T follicular helper cell (primary cell): ENCODE data around the gene LHFPL6.

Source experiments
- DNase-seq: peaks from one replicate; pipeline ENCODE4 v3.0.0-alpha.2; 2020; ENCODE audit warnings: low read depth

LHFPL6 gene

DNA sequence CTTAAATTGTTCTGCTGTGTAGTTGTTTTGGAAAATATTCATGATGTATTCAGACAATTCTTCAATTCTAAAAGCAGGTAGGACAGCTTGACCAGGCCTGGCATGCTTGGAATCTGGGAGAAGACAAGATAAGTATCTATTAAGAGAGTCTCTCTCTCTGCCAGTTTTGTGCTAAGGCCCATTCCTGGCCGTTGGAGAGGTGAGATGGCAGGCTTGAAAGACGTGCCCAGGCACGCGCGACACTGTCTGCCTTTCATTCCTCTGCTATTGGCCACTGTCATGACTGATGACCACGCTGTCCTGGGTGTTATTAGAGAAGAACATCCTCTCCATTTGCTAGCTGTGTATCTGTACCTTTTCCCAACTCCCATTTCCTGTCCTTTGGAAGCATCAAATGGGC lies 90.3 kb downstream of the LHFPL6 start:
- no peak for DNase-seq

DNA sequence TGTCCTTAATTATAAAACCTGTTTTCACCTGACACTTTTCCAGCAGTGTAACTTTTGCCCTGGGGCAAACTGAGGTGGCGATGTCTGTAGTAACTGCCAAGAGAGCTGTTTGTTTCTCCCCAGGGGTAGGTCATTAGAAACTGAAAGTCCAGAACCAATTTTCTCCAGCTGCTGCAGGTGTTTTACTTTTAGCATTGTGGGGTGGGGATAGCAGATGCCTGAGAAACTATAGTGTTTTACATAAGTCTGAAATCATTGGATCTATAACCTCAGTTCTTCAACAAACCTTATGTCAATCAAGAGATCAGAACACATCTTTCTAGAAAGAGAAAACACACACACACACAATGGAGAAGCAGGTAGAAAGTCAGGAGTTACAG lies 92.7 kb downstream of the LHFPL6 start:
- DNase-seq: no peak

DNA sequence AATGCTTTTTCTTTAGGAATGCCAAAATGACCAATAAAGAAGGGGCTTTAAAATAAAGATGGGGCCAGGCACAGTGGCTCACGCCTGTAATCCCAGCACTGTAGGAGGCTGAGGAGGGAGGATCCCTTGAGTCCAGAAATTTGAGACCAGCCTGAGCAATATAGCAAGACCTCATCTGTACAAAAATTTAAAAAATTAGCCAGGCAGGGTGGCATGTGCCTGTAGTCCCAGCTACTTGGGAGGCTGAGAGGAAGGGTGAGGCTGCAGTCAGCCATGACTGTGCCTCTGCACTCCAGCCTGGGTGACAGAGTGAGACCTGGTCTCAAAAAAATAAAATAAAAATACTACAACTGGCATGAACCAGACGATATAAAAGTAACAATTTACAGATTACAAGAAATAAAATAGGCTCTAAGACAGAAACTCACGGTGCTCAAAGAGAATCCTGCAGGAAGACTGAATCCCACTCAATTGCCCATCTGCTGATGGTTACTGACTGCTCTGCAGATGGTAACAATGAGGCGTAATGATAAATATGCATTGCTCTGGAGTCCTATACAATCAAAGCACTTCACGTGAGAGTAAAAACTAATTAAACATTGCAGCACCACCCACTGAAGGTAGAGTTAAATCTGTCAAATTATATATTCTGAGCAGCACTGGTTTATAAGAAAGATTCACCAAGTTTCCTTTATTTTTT lies 93.2 kb downstream of the LHFPL6 start:
- DNase-seq: no peak

DNA sequence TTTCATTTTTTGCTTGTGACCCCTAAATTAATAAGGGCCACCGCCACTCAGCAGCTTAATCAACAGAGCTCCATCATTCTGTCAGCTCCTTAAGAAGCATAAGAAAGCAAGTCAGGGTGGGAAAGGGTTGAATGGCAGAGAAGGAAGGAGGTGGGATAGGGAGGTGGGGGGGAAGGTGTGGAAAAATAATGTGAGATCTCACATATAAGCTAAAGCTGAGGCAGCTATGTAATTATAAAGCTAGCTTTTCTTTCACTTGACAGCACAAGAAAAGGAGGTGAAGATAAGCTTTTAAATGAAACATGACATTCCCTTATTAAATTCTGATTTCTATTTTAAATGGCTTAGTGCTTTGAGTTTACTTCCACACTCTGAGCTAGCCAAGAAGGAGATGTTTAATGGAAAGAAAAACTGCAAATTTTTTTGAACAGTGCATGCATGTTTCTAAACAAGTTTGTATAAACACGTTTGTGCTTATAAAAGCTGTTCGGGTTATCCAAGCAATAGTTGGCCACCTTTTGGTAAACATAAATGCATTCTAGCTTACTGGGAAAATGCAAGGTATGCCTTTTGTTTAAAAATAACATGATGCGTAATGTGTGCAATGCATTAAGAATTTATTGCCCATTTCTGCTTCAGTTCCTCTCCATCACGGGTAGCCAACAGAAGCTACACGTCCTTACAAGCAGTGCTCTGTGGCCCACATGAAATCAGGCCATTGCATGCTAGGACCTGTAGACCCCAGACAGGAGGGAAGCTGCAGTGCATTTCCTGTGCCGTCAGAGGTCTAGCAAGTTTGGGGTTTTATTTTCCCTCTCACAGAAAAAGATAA lies 96.2 kb downstream of the LHFPL6 start:
- DNase-seq: no peak

DNA sequence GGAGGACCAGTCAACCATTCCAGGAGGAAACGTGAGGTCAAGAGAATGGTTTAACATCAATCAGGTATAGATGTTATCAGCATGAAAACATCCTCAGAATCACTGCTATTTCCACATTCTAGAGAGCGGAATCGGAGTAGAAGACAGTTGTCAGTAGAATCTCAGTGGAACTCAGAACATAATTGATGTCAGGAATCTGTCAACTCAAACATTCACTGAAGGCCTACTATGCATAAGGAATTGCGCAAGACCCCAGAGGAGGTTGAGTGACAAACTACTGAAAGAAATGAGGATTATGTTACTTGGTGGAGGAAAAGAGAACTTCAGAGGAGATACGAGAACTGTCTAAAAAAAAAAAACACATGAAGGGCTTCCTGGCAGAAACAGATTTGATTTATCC lies 97.8 kb downstream of the LHFPL6 start:
- no peak for DNase-seq

DNA sequence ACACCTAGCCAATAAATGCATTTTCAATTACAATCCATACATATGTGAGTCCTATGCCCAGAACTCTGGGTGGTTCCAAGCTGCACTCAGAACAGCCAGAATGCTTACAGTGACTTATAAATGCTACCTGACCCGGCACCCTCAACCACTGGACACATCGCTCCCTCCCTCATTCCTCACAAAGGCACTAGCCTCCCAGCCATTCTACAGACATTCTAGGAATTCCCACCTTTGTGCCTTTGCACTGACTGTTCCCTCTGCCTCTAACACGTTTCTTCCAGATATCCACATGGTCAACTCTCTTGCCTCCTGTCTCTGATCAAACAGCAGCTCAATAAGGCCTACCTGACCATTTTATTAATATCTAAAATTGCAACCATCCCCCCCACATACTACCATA lies 99.9 kb downstream of the LHFPL6 start:
- no peak for DNase-seq

DNA sequence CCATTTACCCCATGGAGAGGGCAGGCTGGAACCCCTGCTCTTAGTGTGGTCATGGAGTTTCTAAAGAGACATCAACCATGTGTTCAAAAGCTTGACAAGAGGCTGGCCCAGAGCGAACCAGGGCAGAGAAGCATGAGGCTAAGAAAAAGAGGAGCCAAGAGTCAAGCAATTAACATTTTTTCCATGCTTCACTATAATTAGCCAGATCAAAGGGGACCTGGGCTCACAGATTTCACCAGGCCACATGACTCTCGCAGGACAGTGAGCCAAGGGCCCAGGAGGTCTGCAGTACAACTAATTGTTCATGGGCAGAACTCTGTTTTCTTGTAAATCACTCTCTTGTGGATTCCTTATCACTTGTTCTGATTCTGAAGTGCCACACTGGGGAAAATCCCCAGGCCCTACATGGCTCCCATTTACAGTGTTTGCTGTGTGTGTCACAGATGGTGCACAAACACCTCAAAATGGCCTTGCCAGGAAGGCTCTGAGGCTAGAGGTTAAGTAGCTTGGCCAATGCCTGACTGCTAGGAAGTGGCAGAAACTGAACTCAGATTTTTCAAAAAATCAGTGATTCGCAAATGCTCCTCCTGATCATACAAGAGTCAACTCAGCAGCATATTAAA lies 101.2 kb downstream of the LHFPL6 start:
- no peak for DNase-seq

DNA sequence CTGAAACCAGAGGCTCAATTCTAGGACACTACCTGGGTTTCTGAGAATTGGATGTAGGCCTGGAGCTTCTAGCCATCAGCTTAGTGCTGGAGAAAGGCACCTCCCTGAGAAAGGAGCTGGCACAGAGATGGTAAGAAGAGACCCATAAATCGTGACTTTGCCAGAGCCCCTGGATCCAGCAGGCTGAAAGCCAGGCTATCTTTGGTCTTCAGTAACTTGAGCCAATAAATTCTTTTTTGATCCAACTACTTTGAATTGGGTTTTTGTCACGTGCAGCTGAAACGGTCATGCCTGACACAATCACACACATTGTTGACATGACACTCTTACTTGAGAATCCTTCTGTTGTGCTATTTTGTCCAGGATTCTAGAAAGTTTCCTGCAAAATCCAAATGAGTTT lies 103.4 kb downstream of the LHFPL6 start:
- DNase-seq: no peak

DNA sequence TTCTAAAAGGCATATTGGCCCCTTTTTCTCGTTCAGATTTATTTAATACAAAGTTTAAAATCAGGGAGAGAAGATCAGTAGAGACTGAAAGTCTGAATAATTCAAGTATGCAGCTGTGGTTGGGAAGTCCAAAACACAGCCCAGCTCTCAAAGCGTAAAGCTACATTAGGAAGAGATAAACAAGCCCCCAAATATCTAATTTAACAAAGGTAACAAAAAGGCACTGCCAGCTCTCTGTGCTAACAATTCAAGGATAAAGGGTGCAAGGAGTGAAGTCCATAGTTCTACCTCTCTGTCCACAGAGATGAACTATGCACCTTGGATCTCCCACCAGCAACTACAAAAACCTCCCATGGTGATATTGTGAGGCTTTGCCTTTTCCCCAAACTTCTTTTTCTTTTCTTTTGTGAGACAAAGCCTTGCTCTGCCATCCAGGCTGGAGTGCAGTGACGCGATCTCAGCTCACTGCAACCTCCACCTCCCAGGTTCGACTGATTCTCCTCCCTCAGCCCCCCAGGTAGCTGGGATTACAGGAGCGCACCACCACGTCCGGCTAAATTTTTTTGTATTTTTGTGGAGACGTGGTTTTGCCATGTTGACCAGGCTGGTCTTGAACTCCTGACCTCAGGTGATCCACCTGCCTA lies 104.4 kb downstream of the LHFPL6 start:
- no peak for DNase-seq

DNA sequence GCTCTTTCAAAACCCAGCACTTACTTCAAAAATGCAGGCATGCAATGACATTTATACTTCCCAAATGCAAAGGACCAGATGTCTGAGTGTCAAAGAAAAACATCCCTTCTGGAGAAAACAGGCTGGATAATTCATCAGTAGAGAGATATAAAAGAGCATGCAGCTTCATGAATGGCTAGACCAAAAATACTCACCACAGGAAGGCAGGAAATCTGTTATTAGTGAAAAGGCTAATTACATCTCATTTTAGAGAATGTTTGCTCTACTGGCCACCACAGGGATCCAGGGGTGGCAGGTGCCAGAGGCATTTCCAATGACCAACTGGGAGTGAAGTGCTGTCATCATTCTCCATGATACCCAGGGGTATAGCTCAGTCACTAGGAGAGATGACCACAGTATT lies 106.5 kb downstream of the LHFPL6 start:
- DNase-seq: no peak

DNA sequence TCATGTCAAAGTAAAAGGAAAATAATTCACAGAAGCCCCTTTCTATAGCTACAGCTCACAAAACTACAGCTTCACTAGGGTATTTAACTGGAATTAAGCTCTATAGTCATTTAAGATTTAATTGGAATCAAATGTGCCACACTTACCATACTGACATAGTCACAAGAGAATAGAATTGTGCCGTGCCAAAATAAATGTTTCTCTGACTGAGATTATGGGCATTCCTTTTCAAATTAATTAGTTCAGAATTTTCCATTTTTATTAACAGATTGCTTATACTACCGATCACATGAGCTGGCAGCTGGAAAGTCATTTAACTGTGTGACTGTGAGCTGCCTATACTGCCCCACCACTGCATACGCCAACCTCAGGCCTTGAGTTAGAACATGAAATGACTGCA lies 108.4 kb downstream of the LHFPL6 start:
- no peak for DNase-seq

DNA sequence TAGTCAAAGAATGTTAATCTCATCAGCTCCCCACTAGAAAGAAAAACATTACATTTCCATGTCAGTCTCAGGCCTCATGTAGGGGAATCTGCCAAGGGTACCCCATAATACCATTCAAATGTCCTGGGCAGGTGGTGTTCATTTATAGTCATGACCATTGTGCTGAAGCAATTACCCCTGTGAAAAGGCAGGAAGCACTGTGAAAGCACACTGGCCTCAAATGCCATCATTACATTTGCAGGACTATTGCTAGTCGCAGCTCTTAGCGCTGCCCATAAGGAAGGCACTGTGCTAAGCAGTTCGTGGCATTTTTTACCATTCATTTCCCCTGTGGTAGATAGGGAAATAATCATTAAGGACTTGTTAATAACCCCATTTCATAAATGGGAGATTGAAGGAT lies 109.0 kb downstream of the LHFPL6 start:
- no peak for DNase-seq

DNA sequence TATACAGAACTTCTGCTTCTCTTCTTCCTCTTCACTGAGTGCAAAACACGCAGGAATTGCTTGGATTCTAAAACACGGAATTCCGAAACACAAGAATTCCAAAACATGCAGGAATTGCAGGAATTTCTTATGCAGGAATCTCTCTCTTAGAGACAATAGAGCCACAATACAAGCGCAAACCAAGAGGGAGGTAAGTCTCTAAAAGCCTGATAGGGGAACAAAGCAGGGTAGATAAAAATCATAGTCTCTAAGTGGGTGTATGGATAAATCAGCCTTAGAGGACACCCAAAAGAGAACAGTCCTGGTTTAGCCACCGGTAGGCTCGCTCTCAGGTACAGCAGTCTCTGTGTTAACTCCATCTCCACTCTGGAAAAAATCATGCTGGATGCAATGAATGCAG lies 112.9 kb downstream of the LHFPL6 start:
- no peak for DNase-seq

DNA sequence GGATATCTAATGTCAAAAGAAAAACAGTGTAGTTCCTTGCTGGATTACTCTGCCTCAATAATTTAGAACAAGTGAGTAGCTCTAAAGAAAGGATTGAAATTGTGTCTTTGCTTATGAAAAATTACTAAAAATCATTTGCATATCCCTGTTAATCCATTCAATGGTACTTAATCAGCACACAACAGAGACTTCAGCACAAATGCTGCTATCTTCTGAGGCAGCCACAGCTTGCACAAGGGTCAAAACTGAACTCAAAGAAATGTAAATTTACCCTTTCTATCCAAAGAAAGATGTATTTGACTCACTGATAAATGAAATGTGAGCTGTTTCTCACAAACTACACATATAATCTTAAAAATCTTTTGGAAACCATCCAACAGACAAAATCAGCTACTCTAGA lies 116.2 kb downstream of the LHFPL6 start:
- DNase-seq: no peak

DNA sequence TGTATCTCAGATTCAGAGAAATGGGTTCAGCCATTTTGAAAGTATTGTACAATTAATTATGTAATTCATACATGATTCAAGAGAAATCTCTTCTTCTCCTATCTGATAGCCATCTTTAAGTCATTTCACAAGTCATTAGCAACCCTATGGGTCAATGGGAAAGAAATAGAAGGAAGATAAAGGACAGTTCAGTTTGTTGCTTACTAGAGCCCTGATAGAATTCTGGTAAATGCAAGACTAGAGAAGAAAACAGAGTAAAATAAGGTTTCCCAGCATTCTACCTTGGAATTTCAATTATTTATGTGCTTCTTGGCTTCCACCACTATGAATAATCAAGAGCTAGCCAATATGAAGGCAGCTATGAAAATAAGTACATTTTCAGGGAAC lies 117.7 kb downstream of the LHFPL6 start:
- DNase-seq: no peak

DNA sequence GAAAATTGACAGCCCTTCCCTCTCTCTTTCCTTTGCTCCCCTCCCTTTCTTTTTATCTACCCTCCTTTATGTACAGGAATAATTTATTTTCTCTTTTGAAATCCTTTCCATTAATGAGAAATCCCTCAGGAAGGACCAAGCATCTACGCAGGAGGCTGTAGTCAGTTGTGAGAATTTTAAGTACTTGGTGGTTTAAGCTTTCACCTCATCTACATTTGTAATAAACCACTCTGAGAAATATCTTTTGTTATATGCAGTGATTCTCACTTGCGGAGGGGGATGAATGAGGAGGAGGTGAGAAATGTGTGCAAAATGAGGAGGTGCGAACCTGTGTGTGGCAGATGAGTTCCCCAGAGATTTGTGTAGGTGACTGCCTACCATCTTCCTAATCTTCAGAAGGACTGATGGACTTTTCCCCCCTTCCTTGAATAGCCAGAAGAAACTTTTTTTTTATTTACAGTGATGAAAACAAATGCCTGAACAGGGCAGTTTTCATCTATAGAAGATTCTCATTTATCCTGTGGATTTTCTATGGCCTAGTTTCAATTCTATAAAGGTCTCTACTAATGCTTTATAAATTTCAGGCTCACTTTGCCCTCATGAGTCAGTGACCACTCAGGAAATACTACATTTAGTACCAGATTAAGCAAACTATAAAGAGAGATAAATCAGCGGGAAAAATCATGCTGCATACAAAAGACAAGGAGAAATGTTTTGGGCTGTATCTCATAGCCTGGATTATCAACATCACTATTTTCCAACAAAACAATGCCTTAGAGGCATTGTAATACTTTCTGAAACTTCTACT lies 118.3 kb downstream of the LHFPL6 start:
- no peak for DNase-seq

DNA sequence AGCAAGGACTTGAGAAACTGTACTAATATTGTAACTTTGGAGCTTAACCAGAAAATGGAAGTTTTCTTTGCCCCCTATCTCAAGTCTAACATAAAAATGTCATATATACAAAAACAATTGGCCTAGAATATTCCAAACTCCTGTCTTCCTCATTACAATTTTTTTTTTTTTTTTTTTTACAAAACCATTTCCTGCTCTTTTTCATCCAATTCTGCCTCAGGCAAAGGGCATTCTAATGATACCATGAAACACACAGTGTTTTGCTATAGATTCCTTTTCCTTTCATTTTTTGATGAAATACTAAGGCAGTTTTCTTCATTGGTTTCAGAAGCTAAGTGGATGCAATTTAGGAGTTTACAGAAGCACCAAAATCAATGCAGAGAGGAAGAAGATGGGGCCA lies 119.7 kb downstream of the LHFPL6 start:
- DNase-seq: no peak

DNA sequence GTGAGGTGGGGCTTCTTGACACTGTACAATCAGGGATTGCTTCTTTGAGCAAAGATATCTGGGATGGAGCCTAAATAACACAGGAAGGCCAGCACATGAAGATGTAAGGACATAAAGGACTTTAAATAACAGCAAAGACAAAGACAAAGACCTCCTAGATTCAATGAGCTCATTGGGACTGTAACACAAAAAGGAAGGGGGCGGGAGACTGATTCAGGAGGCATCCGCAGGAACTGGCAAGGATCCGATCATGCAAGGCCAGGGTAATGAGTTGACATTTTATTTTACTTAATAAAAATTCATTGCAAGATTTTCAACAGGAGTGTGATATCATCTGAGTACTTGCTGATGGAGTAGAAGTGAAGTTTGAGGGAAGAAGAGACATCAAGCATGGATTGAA lies 121.5 kb downstream of the LHFPL6 start:
- no peak for DNase-seq

DNA sequence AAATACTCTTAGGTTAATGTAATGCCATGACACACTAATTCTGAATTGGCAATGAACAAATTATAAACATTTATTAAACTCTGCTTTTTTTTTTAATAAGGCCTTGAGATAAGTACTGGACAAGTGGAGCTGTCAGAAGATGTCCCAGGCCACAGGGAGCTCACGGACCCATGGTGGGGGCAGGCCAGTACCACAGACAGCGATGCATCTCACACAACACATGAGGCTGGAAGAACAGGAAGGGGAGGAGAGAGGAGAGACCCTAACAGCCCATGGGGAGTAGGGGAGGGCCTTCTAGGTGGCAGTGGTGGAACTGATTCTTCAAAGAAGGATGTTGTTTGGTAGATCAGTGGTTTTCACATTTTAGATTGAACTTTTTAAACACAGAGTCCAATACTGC lies 128.4 kb downstream of the LHFPL6 start:
- no peak for DNase-seq

DNA sequence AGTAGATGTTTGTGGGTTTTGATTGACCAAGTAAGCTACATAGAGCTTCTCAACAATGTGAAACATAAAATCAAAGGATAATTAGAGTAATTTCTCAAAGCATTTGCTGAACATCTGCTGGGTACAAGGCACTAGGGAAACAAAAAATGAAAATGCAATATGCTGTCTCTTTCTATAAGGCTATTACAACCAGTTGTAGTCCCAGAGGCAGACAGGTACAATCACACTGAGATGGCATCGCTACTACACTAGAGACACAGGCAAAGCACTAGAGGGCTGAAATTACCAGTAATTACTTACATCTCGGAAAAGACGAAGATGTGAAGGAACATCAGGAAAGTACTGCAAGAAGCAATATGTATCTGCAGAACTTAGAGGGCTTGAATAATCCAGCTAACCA lies 133.3 kb downstream of the LHFPL6 start:
- DNase-seq: no peak

DNA sequence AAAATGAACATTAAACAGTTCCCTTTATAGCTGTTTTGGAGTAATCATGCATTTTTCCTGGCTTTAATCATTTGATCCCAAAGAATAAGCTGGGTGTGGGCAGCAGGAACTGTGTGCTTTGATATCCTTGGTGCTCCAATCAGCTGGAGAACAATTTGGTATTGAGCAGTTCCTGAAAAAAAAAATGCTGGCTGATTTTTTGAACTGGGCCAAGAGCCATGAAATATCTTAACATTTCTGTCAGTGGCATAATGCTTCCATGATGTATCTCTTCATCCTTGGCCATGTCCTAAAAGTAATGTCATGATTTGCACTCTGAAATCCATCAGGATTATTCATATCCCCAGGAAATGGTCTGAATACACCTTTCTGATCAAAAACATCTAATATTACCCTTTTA lies 134.7 kb downstream of the LHFPL6 start:
- DNase-seq: no peak

DNA sequence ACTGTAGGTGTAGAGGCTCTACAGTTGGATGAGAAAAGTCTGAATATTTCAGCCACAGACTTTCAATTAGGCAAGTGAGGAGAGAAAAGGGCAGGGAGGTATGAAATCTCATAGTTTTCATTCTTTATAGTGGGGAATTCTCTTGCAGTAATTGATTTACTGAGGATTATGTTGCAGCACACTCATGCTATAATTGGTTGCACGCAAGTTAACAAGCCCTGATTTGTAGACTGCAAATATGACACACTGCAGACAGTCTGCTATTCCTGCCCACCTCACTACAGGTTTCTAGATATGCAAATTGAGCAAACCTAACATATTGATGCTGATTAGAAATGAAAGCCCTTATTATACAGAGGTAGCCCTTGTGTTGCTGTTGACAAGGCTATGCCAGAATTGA lies 139.4 kb downstream of the LHFPL6 start:
- no peak for DNase-seq
